ENCODE results near the gene ESPNL.

ESPNL gene

GRCh38 chr2:238075397-238075796 is 24.7 kb upstream of the ESPNL start:
- DNase-seq (ENCODE audit: low read depth in 2 of 2), result no peak

- DNase-seq (ENCODE audit: low read depth in 2 of 2), result no peak
These were observed 22.8 kb upstream of the ESPNL start for GRCh38 chr2:238077292-238077691.

GRCh38 chr2:238079874-238080327 is 20.2 kb upstream of the ESPNL start:
- no peak for DNase-seq (ENCODE audit: low read depth in 2 of 2)

GRCh38 chr2:238080518-238080917 is 19.6 kb upstream of the ESPNL start:
- no peak for DNase-seq (ENCODE audit: low read depth in 2 of 2)

- no peak for DNase-seq (ENCODE audit: low read depth in 2 of 2)
These were observed 19.0 kb upstream of the ESPNL start for GRCh38 chr2:238081150-238081549.

GRCh38 chr2:238081561-238081960 is 18.6 kb upstream of the ESPNL start:
- DNase-seq (ENCODE audit: low read depth in 2 of 2), result no peak

- no peak for DNase-seq (ENCODE audit: low read depth in 2 of 2)
These were observed 18.0 kb upstream of the ESPNL start for GRCh38 chr2:238082151-238082550.

- DNase-seq (ENCODE audit: low read depth in 2 of 2), result no peak
These were observed 17.3 kb upstream of the ESPNL start for GRCh38 chr2:238082827-238083226.

GRCh38 chr2:238083919-238084318 is 16.2 kb upstream of the ESPNL start:
- no peak for DNase-seq (ENCODE audit: low read depth in 2 of 2)

- DNase-seq (ENCODE audit: low read depth in 2 of 2), result no peak
These were observed 15.4 kb upstream of the ESPNL start for GRCh38 chr2:238084761-238085160.

GRCh38 chr2:238085899-238086298 is 14.2 kb upstream of the ESPNL start:
- no peak for DNase-seq (ENCODE audit: low read depth in 2 of 2)

GRCh38 chr2:238087211-238087610 is 12.9 kb upstream of the ESPNL start:
- no peak for DNase-seq (ENCODE audit: low read depth in 2 of 2)

- DNase-seq (ENCODE audit: low read depth in 2 of 2), result no peak
These were observed 9.3 kb upstream of the ESPNL start for GRCh38 chr2:238090887-238091286.

- DNase-seq (ENCODE audit: low read depth in 2 of 2), result no peak
These were observed 8.6 kb upstream of the ESPNL start for GRCh38 chr2:238091436-238092060.

- DNase-seq (ENCODE audit: low read depth in 2 of 2), result no peak
These were observed 7.6 kb upstream of the ESPNL start for GRCh38 chr2:238092486-238093035.

GRCh38 chr2:238093181-238094140 is 6.7 kb upstream of the ESPNL start:
- DNase-seq (ENCODE audit: low read depth in 2 of 2), result no peak

GRCh38 chr2:238094438-238095022 is 5.6 kb upstream of the ESPNL start:
- no peak for DNase-seq (ENCODE audit: low read depth in 2 of 2)

- no peak for DNase-seq (ENCODE audit: low read depth in 2 of 2)
These were observed 5.0 kb upstream of the ESPNL start for GRCh38 chr2:238095143-238095542.

GRCh38 chr2:238096311-238097011 is 3.7 kb upstream of the ESPNL start:
- no peak for DNase-seq (ENCODE audit: low read depth in 2 of 2)

GRCh38 chr2:238097201-238097987 is 2.7 kb upstream of the ESPNL start:
- DNase-seq (ENCODE audit: low read depth in 2 of 2), result no peak

Measured in activated CD4-positive, alpha-beta T cell treated with anti-CD3 and anti-CD28 coated beads for 24 hours (primary cell).